Activated CD4-positive, alpha-beta T cell treated with anti-CD3 and anti-CD28 coated beads, Interleukin-2, Interleukin-6, amounts not matched to agents 100 ng/mL and 50 ng/mL, durations not matched to agents 16 hours and 8 hours (primary cell): ENCODE measurements around the gene FSHB.
"Not testable (repeated sequence)": the region's sequence is repeated elsewhere in the genome, so short reads cannot be mapped to it uniquely, and the experiment has no call there.

Source experiments
- DNase-seq: peaks from one replicate; pipeline ENCODE4 v3.0.0-alpha.2; 2020

The FSHB gene

DNA sequence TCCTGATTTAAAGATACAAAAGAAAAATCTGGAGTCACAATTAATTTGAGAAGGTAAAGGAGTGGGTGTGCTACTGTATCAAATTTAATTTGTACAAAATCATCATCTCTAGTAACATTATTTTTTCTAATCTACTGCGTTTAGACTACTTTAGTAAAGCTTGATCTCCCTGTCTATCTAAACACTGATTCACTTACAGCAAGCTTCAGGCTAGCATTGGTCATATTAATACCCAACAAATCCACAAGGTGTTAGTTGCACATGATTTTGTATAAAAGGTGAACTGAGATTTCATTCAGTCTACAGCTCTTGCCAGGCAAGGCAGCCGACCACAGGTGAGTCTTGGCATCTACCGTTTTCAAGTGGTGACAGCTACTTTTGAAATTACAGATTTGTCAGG, at the start of gene FSHB:
Gene FSHB, plus strand, starts transcription at position 301 of the 400 bp plus-strand sequence. CDS start 889 bp downstream, outside the sequence.
- no peak for DNase-seq

DNA sequence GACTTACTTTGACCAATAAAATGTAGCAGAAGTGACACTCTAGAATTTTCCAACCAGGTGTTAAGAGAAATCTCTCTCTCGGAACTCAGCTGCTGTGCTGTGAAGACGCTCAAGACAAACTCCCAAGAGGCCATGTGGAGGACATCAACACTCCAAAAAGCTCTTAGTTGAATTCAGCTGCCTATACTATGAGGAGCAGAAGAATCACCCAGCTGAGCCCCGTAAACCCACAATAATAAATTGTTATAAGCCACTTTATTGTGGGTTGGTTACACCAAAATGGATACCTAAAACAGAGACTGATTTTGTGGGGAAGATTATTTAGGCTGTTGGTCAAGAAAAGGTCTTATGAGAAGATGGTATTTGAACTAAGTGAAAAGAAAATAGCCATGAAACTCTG, 44.1 kb upstream of the FSHB start:
- no peak for DNase-seq

DNA sequence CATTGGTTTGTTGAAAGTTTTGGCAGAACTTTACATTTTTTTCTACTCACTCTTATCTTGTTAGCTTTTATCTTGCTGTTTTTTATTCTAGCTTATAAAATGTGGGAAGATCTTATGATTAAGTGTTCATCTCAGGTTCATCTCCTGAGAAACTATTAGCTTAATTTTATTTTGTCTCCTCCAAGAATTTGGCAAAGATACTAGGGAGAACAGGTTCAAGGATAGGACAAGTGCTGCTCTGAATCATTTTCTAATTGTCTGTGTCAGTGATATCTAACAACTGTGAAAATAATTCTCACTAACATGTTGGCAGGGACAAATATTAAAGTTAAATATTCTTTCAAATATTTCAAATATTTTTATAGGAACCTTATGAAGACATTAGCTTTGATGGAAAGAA, 38.2 kb upstream of the FSHB start:
- DNase-seq = no peak

DNA sequence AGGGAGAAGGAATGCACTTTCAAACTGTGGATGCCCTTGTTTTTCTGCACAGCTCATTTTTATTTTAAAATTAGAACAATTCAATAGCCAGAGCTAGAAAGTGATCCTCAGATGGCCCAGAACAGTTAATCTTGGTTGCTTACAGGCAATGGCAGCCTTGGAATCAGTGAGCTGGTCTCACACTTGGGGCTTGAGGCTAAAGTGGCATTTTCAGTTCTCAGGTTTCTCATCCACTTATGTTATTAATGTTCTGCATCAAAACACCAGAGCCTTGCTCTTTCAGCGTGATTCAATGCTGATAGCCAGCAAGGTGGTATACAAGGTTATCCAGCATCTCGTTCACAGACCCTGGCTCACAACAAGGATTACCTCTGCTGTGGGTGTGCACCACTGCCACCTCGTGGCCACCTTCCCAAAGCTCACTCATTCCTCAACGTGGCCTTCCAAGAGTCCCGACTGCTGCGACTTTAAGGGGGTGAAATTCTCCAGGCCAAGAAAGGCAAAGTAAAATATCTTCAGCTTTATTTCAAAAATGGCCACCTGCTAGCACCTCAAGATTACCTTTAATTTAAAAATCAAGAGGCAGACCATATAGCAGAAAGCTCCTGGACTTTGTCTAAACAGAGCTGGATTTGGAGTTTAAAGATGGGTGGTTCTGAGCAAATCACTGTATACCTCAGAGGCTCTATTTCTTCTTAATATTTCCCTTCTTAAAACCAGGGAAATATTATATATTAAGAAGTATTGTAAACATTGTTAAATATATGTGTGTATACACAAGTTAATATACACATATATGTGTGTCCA, 34.2 kb upstream of the FSHB start:
- peak; percentile 47 for DNase-seq

GRCh38 chr11:30197869-30198268, 32.9 kb upstream of the FSHB start:
- no peak for DNase-seq

GRCh38 chr11:30202989-30203388, 27.8 kb upstream of the FSHB start:
- DNase-seq = not testable (repeated sequence)

DNA sequence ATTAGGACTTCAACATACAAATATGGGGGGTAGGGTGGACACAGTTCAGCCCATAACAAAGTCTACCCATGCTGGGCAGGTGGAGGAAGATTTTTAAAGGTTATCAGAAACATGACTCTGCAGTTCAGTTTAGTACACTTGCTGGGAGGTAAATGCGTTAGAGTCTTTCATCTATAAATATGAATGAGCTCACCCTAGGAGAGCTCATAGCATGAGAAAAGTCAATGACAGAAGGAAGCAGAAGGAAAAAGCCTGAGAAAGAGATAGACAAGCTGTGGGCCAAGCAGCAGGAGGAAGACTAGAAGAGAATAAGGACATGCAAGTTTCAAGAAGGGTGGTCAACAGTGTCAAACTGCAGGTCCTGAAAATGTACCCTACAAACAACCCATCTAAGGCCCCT, 27.0 kb upstream of the FSHB start:
- DNase-seq = no peak

DNA sequence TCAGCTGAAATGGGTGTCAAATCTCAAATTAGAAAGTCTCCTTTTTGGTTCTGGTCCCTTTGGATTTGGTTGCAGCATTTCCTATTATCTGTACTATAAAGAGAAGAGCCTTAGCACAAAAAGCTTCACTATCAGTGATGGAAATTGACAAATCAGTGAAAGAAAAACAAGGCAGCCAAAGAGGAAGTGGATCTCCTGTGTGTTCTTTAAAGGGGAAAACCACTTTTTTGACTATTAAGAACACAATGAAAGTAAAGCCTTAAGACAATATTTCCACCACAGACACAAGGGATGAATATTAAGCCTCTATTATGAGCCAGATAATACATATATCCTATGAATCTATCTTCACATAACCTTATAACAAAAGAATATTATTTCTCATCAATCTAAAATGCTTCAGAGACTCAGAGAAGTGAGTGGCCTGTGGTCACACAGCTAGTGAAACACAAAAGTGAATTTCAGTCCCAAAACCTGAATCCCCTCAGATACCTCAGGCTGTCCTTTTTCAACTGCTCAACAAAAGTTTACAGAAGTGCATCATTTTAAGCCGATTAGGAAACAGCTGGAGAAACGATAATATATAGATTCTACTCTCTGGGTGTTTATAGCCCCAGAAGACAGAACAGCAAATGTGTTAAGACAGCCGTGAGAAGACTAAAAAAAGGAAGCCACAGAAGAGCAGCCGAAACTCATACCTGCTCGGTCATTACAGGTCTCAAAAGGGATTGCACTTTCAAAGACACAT, 24.4 kb upstream of the FSHB start:
- no peak for DNase-seq

GRCh38 chr11:30210357-30210756, 20.5 kb upstream of the FSHB start:
- DNase-seq = no peak

GRCh38 chr11:30216534-30216933, 14.3 kb upstream of the FSHB start:
- DNase-seq = no peak

DNA sequence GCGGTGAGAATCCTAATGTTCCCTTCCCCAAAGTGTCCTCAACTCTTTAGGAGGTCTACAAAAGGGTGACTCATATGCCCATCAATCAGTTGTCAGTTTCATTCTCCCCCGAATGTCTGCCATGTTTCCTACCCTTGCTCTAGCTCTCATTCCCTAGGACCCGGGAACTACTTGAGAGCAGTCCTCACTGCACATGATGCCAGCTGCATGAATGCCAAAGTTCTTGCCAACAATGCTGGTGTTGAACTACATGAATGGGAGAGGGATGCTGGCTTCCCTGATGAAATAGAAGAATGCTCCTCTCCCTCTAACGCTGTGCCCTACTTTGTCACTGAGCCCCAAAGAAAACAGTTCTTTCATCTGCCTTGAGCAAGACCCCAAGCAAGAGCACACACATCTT, 12.5 kb upstream of the FSHB start:
- DNase-seq = no peak

GRCh38 chr11:30225642-30226041, 5.2 kb upstream of the FSHB start:
- no peak for DNase-seq

DNA sequence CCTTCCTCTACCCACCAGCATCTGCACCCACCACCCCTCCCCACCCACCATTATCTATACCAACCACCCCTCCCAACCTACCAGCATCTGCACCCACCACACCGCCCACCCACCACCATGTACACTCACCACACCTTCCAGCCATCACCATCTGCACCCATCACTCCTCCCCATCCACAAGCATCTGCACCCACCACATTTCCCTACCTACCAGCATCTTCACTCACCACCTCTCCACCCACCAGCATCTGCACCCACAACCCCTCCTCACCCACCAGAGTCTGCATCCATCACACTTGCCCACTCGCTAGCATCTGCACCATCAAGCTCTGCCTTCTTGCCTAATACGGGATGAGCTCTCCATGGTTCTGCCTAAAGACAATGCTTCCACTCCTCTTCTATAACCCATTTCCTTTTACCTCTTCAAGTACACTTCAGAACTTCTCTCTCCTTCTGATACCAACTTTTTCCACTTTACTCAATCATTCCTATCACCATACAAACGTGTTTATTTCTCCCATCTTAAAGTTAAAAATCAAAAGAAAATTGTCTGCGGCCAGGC, 2.4 kb upstream of the FSHB start:
- no peak for DNase-seq

DNA sequence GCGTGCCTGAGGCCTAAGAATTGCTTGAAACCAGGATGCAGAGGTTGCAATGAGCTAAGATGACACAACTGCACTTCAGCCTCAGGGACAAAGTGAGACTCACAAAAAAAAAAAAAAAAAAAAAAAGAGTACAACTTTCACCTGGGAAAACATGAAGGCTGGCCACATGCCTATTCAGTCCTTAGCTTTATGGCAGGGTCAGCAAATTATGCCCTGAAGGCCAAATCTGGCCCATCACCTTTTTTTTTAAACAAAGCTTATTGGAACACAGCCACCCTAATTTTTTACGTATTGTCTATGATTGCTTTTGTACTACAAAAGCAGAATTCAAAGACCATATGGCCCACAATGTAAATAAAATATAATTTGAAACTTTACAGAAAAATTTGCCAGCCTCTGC, 8.2 kb downstream of the FSHB start:
- DNase-seq = no peak

DNA sequence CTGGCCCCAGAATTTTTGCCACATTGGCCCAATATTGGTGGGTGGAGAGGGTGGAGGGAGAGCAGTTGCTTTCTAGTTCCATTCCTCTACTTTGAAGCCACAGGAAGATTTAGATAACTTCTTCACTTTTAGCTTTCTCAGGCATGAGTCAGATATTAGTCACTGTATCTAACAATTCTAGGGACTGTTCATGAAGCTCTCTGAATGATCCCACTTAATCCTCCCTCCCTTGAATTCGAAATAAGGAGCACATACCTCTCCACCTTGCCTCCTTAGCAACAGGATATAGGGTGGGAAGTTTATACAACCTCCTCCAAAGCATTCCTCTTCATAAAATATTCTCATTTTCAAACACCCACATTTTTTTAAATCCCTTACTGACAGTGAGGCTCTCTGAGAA, 13.5 kb downstream of the FSHB start:
- no peak for DNase-seq

GRCh38 chr11:30245621-30246020, 14.8 kb downstream of the FSHB start:
- no peak for DNase-seq

- DNase-seq = no peak
Measured at GRCh38 chr11:30254307-30255298, 23.8 kb downstream of the FSHB start.

DNA sequence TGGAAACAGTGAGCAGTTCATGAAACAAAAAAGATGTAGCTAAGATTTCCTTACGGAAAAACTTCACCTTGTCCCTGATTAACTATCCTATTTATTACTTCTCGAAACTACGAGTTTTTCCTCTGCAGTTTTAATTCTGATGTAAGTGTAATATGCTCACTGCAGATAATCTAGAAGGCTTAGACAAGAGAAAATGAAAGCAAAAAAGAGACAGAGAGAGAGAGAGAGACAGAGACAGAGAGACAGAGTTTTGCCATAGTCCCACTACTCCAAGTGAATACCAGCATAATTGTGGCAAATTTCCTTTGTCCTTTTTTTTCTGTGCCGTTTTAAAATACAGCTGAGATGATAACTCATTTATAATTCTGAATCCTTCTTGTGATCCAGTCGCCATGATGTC, 24.8 kb downstream of the FSHB start:
- DNase-seq = no peak

DNA sequence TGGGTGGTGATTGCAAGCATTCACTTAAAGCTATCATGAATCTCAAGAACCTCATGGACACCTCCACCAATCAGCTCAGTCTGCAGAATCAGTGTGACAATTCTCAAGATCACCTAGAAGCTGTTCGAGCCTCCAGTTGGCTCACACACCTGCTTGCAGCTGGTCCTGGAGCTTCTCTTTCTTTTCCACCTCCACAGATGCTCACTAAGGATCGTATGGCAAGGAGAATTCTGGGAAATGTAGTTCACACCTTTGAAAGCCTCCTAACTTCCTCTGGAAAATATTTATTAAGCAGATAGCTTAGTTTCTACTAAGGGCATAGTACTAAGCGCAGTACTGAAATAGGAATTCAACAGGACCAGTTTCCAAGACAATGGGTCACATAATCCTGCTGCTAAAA, 26.2 kb downstream of the FSHB start:
- no peak for DNase-seq

- DNase-seq = no peak
Measured at GRCh38 chr11:30258679-30259078, 27.9 kb downstream of the FSHB start.

DNA sequence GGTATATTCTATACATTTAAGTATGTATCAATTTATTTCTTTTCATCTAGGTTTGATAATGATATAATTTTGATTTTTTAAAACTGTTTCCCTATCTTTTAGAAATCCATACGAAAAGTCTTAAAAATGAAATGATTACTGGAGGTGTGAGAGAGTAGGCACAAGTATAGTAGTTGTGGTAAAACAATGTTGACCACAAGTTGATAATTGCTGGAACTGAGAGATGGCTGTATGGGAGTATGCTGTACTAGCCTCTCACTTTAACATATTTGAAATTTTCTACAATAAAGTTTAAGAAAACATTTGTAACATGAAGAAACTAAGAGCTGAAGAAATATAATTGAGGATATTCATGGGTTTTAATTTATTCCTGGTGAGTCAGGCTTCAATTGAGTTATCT, 30.0 kb downstream of the FSHB start:
- no peak for DNase-seq

GRCh38 chr11:30261821-30262220, 31.0 kb downstream of the FSHB start:
- no peak for DNase-seq

GRCh38 chr11:30268638-30269037, 37.8 kb downstream of the FSHB start:
- not testable (repeated sequence) for DNase-seq
